Loucy (cell line): ENCODE data around the gene HIBCH.

ENCODE experiments used
- EZH2phosphoT487 ChIP-seq: fragments of 200-600 bp; IDR thresholded peaks from 2 replicates; pipeline ENCODE4 v1.6.1; 2018; ENCODE audit warnings: antibody characterized with exemption, mild to moderate bottlenecking, moderate library complexity, borderline replicate concordance
- TF ChIP-seq, protein P1 (sequence below): fragments of 200-600 bp; sonication (generic); conservative IDR thresholded peaks from 2 replicates; pipeline ENCODE4 v1.5.1; 2014; ENCODE audit warnings: mild to moderate bottlenecking, antibody characterized with exemption, low read length

DNA sequence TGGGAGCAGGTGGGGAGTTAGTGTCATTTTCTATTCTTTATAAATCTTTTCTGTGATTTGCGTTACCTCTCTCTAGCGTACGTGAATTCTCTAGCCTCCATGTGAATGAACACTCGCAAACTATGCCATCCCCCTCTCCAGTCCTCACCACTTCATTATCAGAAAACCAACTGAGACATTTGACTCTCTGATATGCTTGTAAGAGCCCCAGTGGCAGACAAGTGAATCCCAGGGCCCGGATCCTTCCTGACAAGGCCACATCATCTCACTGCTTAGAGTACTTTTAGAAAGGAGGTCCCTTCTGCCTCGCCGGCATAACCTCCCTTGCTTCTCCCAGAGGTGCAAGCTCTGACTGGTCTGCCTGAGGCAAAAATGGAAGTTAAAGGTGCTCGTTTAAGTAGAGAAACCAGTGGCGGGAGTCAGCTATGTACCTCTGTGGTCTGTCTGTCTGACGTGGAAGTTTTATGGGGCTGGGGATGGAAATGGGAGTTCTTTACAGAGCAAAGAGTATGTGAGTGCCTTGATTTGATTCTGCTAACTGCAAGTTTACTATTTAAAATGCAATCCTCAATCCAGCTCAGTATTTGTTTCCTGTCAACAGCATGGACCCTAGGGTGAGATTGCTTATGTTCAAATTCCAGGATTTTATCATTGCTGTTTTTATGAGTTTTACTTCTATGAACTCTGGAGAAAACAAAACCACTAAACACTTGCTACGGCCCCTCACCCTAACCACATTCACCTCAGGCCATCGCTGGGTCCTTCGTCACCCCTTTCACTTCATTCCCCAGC is 142.2 kb downstream of the HIBCH start:
- TF ChIP-seq, protein P1, sequence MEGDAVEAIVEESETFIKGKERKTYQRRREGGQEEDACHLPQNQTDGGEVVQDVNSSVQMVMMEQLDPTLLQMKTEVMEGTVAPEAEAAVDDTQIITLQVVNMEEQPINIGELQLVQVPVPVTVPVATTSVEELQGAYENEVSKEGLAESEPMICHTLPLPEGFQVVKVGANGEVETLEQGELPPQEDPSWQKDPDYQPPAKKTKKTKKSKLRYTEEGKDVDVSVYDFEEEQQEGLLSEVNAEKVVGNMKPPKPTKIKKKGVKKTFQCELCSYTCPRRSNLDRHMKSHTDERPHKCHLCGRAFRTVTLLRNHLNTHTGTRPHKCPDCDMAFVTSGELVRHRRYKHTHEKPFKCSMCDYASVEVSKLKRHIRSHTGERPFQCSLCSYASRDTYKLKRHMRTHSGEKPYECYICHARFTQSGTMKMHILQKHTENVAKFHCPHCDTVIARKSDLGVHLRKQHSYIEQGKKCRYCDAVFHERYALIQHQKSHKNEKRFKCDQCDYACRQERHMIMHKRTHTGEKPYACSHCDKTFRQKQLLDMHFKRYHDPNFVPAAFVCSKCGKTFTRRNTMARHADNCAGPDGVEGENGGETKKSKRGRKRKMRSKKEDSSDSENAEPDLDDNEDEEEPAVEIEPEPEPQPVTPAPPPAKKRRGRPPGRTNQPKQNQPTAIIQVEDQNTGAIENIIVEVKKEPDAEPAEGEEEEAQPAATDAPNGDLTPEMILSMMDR = no peak
- TF ChIP-seq EZH2phosphoT487 = no peak
